Epidermal melanocyte (primary cell): Measurements from ENCODE around the gene ZP1.
"Not testable (repeated sequence)": the region's sequence is repeated elsewhere in the genome, so short reads cannot be mapped to it uniquely, and the experiment has no call there.

Source experiments
- DNase-seq: peaks from one replicate; pipeline ENCODE4 v3.0.0; 2011; ENCODE audit warnings: low spot score; ENCODE audit not compliant: insufficient read length

Gene ZP1, protein sequence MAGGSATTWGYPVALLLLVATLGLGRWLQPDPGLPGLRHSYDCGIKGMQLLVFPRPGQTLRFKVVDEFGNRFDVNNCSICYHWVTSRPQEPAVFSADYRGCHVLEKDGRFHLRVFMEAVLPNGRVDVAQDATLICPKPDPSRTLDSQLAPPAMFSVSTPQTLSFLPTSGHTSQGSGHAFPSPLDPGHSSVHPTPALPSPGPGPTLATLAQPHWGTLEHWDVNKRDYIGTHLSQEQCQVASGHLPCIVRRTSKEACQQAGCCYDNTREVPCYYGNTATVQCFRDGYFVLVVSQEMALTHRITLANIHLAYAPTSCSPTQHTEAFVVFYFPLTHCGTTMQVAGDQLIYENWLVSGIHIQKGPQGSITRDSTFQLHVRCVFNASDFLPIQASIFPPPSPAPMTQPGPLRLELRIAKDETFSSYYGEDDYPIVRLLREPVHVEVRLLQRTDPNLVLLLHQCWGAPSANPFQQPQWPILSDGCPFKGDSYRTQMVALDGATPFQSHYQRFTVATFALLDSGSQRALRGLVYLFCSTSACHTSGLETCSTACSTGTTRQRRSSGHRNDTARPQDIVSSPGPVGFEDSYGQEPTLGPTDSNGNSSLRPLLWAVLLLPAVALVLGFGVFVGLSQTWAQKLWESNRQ

DNA sequence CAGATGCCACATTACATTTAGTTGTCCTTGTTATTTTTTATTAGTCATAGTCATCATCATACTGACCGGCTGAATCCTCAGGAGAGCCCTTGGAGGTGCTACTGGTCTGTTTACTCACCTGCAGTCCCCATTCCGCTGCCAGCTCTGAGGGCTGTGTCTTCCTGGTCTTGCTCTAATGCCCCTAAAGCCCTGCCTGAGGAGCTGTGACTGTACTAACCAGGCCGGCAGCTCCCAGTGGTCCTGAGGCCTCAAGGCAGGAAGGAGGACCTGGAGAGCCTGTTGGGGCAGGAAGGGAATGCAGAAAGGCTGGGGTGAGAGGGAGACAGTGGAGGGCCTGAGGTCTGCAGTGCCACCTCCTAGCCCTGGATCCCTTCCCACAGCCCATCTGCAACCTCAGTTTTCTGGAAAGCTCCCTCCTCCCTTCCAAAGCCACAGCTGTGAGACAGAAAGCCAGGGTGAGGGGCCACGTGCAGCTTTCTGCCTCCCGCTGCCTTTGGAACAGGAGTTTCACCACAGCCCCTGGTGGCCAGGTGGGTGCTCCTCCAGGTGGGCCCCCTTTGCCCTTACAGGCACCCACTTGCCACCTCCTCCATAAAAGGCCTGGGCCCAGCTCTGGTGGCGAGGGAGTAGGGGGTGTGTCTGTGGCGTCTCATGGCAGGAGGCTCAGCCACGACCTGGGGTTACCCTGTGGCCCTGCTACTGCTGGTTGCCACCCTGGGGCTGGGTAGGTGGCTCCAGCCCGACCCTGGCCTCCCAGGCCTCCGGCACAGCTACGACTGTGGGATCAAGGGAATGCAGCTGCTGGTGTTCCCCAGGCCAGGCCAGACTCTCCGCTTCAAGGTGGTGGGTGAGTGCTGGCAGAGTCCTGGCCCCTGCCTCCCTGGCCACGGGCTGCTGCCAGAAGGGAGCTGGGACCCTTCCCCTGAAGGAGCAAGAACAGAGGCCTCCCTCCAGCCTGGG, at the start of gene ZP1:
Gene ZP1 (plus strand): TSS at position 632 of the 960 bp plus-strand sequence. CDS start 20 bp downstream, at position 652.
- DNase-seq, result no peak

DNA sequence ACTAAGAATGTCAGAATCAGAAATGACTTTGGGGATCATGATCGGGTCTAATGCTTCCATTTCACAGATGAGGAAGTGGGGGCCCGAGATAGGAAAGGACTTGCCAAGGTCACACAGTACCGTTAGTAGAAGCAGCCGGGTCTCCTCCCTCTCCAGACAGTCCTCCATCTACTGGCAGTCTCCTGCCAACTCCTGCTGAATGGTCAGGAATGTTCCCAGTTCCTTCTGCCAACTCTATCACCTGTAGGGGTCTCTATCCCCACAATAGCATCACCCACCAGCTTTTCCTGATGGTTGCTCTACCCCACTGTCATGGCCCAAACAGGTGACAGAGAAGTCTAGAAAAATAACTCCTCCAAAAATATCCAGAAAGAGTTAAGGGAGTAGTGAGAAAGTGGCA, 49.3 kb upstream of the ZP1 start:
- no peak for DNase-seq

DNA sequence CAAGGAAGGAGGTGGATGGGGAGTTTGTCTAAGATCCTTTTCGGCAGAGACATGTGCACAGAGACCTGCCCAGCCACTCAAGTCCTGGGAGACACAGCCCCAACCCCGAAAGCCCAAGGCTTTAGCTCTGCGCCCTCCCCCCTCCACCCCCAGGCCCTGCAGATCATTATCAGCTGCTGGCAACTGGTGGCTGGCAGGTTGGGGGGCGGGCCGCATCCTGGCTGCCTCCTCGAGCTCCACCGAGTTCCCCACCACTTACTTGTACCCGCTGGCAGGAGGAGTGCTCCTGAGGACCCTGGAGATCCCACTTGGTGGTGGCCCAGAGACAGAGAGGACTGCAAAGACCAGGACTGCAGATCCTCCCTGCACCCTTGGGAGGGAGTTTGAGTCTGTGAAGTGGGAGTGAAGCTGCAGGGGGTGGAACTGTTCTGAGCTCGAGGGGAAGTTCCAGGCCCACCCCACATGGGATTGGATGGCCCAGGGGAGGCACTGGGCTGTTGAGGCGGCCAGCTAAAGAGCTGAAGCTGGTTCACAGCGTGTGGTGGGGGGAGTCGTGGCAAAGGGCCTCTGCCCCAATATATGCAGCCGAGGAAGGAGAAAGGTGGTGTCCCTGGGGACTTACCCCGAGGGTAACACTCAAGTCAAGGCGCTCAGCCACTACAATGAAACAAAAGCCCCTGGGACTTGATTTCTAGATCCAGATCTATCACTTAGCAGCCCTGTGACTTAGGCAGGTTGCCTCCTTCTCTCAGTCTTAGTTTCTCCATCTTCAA, 45.3 kb upstream of the ZP1 start:
- DNase-seq, result no peak

DNA sequence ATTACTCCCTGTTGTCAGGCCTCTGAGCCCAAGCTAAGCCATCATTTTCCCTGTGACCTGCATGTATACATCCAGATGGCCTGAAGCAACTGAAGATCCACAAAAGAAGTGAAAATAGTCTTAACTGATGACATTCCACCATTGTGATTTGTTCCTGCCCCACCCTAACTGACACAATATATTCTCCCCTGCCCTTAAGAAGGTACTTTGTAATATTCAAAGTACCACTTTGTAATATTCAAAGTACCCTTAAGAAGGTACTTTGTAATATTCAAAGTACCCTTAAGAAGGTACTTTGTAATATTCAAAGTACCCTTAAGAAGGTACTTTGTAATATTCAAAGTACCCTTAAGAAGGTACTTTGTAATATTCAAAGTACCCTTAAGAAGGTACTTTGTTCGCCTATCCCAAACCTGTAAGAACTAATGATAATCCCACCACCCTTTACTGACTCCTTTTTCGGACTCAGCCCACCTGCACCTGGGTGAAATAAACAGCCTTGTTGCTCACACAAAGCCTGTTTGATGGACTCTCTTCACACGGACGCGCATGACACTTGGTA, 43.5 kb upstream of the ZP1 start:
- not testable (repeated sequence) for DNase-seq

DNA sequence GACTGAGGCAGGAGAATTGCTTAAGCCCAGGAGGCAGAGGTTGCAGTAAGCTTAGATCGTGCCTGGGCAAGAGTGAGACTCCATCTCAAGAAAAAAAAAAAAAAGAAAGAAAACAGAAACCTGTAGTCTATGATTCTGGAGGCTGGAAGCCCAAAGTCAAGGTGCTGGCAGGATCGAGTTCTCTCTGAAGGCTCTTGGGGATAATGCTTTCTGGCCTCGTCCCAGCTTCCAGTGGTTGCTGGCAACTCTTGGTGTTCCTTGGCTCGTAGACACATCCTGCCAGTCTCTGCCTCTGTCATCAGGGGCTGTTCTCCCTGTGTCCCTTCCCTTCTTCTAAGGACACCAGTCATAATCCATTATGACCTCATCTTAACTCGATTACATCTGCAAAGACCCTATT, 42.2 kb upstream of the ZP1 start:
- no peak for DNase-seq

DNA sequence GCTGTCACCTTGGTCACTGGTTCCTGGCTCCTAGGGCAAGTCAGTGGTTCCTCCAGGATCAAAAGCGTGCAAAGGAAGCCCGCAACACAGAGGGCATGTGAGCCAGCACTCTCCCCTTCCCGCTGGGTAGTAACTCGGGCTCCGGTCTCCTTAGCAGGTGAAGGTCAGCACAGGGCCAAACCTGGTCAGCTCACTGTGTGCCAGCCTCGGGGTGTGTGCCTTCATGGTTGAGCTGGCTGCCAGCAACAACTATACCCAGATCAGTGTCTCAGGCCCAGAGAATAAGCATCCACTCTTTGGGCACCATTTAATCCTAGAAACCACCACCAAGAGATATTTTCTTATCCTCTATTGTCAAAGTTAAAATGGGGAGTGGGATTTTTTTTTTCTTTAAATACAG, 41.6 kb upstream of the ZP1 start:
- no peak for DNase-seq

DNA sequence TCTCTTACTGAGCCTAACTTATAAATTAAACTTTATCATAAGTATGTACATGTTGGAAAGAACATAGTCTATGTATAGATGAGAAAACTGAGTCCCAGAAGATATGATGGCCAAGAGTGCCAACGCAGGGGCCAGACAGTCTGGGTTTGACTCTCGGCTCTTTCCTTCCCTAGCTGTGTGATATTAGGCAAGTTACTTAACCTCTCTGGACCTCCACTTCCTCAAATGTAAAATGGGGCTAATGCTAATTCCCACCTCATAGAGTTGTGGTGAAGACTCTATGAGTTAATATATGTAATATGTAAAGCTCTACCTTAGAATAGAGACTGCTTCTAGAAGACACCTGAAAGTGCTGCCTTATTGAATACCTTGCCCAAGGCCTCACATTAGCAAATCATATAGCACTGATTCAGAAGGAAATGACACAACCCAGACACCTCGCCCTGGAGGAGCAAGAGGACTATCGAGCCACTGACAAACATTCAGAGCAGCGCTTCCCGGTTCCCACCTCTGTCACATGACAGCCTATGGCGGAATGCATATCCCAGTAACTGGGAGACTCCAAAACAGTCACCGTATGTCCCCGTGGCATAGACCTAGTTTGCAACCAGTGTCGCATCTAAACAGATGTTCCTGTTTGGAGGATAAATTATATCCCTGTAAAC, 36.7 kb upstream of the ZP1 start:
- no peak for DNase-seq

DNA sequence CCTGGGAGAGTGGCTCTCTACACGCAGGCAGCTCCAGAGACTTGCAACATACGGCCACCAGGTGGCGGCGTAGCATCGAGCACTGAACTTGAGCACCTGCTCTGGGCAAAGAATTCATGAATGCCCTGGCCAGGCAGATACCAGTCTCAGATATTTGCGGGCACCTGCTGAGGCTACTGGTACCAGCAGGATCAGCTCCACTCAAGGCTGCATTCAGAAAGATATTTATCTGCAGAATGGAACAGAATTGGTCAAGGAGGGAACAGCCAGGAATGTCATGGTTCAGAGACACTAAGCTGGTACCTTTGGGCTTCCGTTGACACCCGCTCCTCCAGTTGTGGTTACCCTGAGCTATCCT, 36.2 kb upstream of the ZP1 start:
- peak; percentile 73 for DNase-seq

DNA sequence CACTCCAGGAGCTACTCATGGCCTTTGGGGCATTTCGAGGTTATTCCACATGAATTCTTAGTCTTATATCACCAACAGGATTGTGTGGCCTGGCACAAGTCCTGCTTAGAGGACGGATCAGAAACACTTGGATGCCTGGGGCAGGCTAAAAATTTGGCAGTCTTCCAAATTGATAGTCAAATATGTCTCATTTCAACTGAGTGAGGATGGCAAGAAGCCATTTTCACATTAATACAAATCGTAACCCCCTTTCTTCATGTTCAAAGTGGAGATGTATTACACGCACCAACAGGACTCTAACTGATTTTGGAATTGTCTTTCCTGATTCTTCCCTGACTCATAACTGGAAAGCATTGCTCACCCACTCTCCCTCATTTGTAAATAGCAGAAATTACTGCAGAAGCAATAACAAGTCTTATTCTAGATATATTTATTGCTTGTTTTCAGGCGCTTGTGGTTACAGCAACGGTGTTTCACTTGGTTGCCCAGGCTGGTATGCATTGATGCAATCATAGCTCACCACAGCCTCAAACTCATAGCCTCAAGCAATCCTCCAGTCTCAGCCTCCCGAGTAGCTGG, 35.8 kb upstream of the ZP1 start:
- no peak for DNase-seq

DNA sequence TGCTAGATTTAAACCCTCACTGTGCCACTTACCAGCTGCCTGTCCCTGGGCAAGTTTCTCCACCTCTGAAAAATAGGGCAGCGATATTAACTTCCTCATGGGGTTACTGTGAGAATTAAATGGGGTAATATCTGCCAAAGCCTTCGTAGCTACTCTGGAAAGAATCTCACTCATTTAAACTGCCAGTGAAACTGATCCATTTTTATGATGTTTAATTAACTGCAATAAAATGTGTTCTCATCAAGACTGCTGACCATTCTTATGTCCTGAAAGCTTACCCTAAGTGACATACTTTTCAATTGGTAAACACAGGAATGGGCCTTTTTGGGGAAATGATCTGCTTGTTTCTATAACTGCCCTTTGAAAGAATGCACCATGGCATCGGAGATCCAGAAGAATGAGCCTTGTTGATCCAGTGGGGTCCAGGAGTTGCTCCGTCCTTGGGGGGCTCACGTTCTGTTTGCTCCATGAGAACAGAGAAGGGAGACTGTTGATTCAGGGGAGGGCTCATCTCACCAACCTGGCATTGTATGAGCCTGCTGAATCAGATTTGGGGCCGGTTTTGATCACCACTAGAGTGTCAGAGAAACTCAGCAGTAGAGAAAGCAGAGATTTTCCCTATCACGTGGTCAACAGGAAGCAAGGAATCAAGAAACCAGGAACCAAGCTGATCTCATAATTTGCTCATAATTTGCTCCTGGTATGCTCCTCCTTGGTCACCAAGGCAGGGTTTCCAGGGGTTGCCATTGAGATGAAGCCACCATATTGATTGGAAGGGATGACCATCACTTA, 32.4 kb upstream of the ZP1 start:
- no peak for DNase-seq

DNA sequence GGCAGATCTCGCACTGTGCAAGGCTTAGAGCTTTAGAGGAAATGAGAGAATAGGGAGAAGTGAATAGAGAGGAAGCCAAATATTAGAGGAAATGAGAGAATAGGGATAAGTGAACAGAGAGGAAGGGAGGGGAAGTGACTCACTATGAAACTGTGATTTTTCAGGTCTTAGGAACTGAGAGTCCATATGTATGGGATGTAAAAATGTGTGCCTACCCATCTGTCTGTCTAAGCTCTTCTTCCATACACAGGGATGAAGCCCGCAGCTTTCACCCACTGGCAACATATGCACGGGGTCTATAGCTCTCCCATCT, 31.9 kb upstream of the ZP1 start:
- DNase-seq, result no peak

DNA sequence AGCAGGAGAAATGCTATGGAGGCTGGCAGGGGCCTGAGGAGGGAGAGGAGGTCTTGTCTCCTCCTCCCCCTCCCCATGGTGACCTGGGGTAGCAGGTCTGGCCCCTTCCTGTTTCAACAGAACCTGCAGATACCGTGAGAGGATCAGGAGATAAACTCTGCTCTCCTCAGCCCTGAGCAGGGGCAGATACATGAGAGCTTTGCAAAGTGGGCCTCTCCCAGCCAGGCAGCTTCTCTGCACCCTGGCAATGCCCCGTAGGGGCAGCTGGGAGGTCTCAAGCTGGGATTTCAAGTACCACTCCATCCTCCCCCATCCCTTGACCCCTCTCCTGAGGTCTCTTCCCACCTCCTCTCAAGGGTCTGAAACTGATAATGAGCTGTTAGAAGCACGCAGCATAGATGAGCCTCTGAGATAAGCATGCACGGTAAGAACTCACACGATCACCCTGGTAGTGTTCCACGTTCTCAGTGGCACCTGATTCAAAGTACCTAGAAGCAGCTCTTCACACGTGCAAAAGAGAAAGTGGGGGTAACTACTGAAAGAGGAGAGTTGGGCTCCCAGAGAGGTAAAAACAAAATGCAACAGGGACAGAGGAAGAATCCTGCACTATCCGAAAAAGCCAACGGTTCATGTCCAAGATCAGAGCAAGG, 30.4 kb upstream of the ZP1 start:
- no peak for DNase-seq

DNA sequence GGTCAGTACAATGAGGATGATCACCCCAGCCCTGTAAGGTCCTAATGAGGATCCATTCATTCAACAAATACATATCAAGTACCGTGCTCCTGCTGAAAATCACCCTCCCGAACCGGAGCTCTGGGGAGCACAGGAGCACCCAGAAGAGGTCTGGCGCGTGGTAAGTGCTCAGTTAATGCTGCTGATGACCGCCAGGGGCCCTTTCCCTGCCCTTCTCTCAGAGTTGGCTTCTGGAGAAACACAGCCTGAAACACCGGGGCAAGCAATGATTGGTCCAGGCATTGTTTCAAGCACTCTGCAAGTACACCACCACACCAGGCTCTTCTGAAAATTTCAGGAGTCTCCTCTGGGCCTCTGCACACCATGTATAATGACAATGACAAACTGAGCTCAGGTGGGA, 29.2 kb upstream of the ZP1 start:
- peak; percentile 10 for DNase-seq

DNA sequence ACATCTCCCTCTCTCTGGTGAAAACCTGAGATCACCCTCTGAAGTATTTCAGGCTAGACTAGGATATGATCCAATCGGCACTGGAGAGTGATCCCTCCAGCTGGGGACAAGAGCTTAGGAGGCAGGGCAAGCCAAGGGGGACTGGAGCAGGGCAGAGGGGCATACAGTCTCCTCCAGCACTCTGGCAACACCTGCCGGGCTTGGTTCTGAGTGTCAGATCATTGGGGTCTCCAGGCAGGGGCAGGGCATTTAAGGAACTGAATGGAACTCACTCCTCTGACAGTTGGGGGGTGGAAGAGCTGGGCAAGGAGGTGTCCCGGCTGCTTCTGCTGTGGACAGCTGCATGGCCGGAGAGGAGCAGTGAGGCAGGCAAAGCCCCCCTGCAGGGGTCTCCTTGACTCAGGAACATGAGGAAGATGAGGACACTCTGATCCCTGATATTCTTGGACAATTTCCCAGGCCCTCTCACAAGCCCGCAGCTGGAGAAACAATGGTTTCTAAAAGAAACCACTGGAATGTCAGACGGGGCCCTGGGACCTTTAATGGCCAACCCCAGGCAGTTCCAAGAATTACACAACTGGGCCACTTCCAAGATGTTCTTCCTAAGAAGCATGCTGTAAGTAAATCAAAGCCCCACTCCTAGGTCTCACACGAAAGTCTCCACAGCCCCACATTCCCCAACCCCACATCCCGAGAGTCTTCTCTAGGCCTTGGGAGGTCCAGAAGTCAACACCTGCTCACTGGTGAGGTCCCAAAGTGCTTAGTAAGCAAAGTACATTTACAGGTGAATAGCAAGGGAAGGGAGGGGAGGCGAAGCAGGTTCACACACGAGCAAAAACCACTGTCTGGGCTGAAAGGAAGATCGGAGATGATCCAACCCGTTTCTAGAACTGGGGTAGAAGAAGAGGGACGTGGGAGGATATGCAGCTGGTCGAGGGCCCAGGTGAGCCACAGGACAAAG, 26.6 kb upstream of the ZP1 start:
- peak; percentile 56 for DNase-seq

DNA sequence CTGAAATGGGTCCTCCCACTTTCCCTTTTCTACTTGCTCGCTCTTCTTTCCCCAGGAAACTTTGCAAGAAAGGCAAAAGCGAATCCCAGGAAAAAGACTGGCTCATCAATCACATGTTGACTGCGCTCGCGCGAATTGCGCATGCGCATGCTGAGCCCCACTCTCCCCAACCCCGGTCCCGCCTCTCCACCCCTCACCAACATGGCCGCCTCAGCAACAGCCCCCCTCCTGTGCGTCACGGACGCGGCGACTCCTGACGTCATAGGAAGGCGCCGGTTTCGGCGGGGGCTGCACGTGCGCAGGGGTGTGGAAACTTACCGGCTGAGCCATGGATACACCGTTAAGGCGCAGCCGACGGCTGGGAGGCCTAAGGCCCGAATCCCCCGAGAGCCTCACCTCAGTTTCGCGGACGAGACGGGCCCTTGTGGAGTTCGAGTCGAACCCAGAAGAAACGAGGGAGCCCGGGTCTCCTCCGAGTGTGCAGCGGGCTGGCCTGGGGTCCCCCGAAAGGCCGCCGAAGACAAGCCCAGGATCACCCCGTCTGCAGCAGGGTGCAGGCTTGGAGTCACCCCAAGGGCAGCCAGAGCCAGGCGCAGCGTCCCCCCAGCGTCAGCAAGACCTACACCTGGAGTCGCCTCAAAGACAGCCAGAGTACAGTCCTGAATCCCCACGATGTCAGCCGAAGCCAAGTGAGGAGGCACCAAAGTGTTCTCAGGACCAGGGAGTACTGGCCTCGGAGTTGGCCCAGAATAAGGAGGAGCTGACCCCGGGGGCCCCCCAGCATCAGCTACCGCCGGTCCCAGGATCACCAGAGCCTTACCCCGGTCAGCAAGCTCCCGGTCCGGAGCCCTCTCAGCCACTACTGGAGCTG, 25.3 kb upstream of the ZP1 start, which contains the start of gene CCDC86:
Gene CCDC86 (plus strand): TSS at position 317 of the 871 bp plus-strand sequence. CDS start 12 bp downstream, at position 329.
- peak; percentile 99 for DNase-seq
